Activated CD4-positive, alpha-beta memory T cell treated with anti-CD3 and anti-CD28 coated beads, Interleukin-2, amount 10 ng/mL, durations not matched to agents 7 days and 5 days (primary cell): ENCODE measurements around the gene MAP3K19. TPM values are rescaled to one million over a fixed set of nuclear protein-coding genes. Genes with fewer than 3 reads are reported as not detected.

Experiments
- CTCF ChIA-PET: fragments of 350-600 bp; sonication (Branson Sonifier 250); formaldehyde crosslinking; loops from one replicate; lab custom pipeline; 2021; ENCODE audit warnings: antibody characterized with exemption, inconsistent platforms; lab: Charles Lee
- POLR2A ChIA-PET: fragments of 350-600 bp; sonication (Branson Sonifier 250); formaldehyde crosslinking; loops from one replicate; lab custom pipeline; 2021; ENCODE audit warnings: antibody characterized with exemption; lab: Charles Lee
- DNase-seq: peaks from one replicate; pipeline ENCODE4 v3.0.0-alpha.2; 2020
- H3K27ac Mint-ChIP-seq: one replicate; pipeline ENCODE4 v1.8.0; 2021; ENCODE audit warnings: mild to moderate bottlenecking, mixed read lengths
- H3K27me3 Mint-ChIP-seq: one replicate; pipeline ENCODE4 v1.8.0; 2021; ENCODE audit warnings: mixed read lengths
- H3K36me3 Mint-ChIP-seq: one replicate; pipeline ENCODE4 v1.8.0; 2021; ENCODE audit warnings: low read depth, mixed read lengths
- H3K4me1 Mint-ChIP-seq: one replicate; pipeline ENCODE4 v1.8.0; 2021; ENCODE audit warnings: mixed read lengths
- H3K4me3 Mint-ChIP-seq: one replicate; pipeline ENCODE4 v1.8.0; 2021; ENCODE audit warnings: mild to moderate bottlenecking, mixed read lengths
- H3K9me3 Mint-ChIP-seq: one replicate; pipeline ENCODE4 v1.8.0; 2021; ENCODE audit warnings: mixed read lengths
- total RNA-seq, 2 experiments: library from RNA; stranded (reverse); gene quantifications; one replicate each; pipeline ENCODE4 v1.2.3, GENCODE V29; 2021

Gene MAP3K19
- total RNA-seq, 2 experiments from 2014 or later: not detected

- no peaks in the 10 kb centered on the region for H3K9me3 Mint-ChIP-seq
- no peaks in the 10 kb centered on the region for H3K27me3 Mint-ChIP-seq
- ChIA-PET POLR2A (interaction anchor here (2.4 kb wide), 1 partner anchor 16 kb away, joined by 8 read pairs; the partner anchor contains the start of gene CCNT2), CTCF (no interaction called here)
- no peak overlapping the region for H3K4me3 Mint-ChIP-seq
- peaks cover 43% of the 10 kb centered on the region for H3K36me3 Mint-ChIP-seq
- no peak for DNase-seq
- H3K27ac Mint-ChIP-seq: no peak overlapping the region
- H3K4me1 Mint-ChIP-seq: peaks cover 50% of the 10 kb centered on the region
Observed at GRCh38 chr2:134934150-134934549, 113.1 kb downstream of the MAP3K19 start.

DNA sequence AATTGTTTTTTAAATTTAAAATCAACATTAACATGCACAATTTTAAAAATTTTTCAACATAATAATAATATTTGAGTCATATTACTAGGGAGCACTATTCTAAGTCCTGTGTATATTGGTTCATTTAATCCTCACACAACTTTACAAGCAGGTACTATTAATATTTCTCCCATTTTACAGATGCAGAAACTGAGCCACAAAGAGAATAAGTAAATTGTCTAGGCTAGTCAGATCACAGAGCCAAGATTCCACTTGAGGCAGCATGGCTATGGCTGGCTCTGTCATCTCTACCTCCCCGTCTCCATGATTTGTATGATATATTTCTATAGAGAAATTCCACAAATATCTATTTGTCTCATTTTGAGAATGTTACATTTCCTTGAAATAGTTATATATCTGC lies 113.5 kb downstream of the MAP3K19 start:
- H3K9me3 Mint-ChIP-seq: no peaks in the 10 kb centered on the region
- no peak overlapping the region for H3K27ac Mint-ChIP-seq
- H3K27me3 Mint-ChIP-seq: no peaks in the 10 kb centered on the region
- H3K36me3 Mint-ChIP-seq: peaks cover 41% of the 10 kb centered on the region
- DNase-seq: no peak
- POLR2A ChIA-PET: interaction anchor here (2.4 kb wide), 1 partner anchor 16 kb away, joined by 8 read pairs; the partner anchor contains the start of gene CCNT2
- peaks cover 49% of the 10 kb centered on the region for H3K4me1 Mint-ChIP-seq
- CTCF ChIA-PET: no interaction called here
- no peak overlapping the region for H3K4me3 Mint-ChIP-seq

GRCh38 chr2:134932864-134933526 lies 114.3 kb downstream of the MAP3K19 start:
- ChIA-PET POLR2A (no interaction called here), CTCF (no interaction called here)
- Mint-ChIP-seq H3K27me3 (no peaks in the 10 kb centered on the region), H3K4me3 (no peak overlapping the region), H3K27ac (no peak overlapping the region), H3K4me1 (peaks cover 43% of the 10 kb centered on the region), H3K36me3 (peaks cover 37% of the 10 kb centered on the region), H3K9me3 (no peaks in the 10 kb centered on the region)
- no peak for DNase-seq

GRCh38 chr2:134927195-134927594 lies 120.1 kb downstream of the MAP3K19 start:
- H3K27ac Mint-ChIP-seq: no peak overlapping the region
- no peak for DNase-seq
- ChIA-PET POLR2A (interaction anchor here (1.0 kb wide), 1 partner anchor 24 kb away, joined by 3 read pairs; no protein-coding TSS in a partner anchor), CTCF (no interaction called here)
- no peaks in the 10 kb centered on the region for H3K9me3 Mint-ChIP-seq
- peaks cover 52% of the 10 kb centered on the region for H3K4me1 Mint-ChIP-seq
- peaks cover 48% of the 10 kb centered on the region for H3K36me3 Mint-ChIP-seq
- no peak overlapping the region for H3K4me3 Mint-ChIP-seq
- H3K27me3 Mint-ChIP-seq: no peaks in the 10 kb centered on the region

DNA sequence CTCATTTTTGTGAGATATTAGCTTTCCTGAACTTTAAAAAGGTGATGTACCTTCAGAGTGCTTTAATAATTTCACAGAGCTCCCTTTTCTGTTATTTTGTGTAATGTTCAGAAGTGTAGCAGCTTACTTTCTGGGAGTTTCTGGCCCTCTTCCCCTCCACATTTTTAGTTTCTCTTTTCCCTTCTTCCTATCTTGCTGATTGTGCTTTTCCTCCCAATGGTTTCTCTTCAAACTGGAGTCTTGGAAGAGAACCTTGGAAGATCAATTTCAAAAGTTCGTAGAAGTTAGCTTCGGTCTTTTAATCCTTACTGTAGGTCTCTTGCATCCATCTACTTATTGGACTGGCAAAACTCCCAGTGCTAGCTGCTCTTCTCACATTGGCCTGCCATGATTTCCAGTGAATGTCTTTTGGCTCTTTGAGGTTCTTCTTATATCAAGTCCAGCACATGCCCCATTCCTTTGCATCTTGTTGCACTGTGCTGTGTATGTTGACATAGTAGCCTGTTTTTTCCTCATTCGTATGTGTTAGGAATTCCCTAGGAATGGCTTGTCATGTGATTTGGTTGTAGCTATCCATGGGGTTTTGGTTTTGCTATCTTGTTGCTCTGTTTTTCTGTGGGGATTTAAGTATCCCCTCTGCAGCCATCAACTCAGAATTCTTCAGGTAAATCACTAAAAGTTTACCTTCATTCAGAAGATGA lies 120.9 kb downstream of the MAP3K19 start:
- Mint-ChIP-seq H3K36me3 (peaks cover 47% of the 10 kb centered on the region), H3K4me3 (no peak overlapping the region)

GRCh38 chr2:134924912-134925311 lies 122.3 kb downstream of the MAP3K19 start:
- no peak for DNase-seq
- no peak overlapping the region for H3K27ac Mint-ChIP-seq
- no peaks in the 10 kb centered on the region for H3K27me3 Mint-ChIP-seq
- ChIA-PET POLR2A (no interaction called here), CTCF (no interaction called here)
- H3K36me3 Mint-ChIP-seq: peaks cover 45% of the 10 kb centered on the region
- no peaks in the 10 kb centered on the region for H3K9me3 Mint-ChIP-seq
- peaks cover 51% of the 10 kb centered on the region for H3K4me1 Mint-ChIP-seq
- no peak overlapping the region for H3K4me3 Mint-ChIP-seq

More for the DNA sequence above, 120.9 kb downstream of the MAP3K19 start:
- H3K4me1 Mint-ChIP-seq: peaks cover 53% of the 10 kb centered on the region
- H3K9me3 Mint-ChIP-seq: no peaks in the 10 kb centered on the region
- ChIA-PET CTCF (no interaction called here), POLR2A (interaction anchor here (1.0 to 1.2 kb wide), 2 partner anchors 18 to 25 kb away, joined by 3 read pairs; no protein-coding TSS in a partner anchor)
- DNase-seq: no peak
- no peaks in the 10 kb centered on the region for H3K27me3 Mint-ChIP-seq
- no peak overlapping the region for H3K27ac Mint-ChIP-seq

DNA sequence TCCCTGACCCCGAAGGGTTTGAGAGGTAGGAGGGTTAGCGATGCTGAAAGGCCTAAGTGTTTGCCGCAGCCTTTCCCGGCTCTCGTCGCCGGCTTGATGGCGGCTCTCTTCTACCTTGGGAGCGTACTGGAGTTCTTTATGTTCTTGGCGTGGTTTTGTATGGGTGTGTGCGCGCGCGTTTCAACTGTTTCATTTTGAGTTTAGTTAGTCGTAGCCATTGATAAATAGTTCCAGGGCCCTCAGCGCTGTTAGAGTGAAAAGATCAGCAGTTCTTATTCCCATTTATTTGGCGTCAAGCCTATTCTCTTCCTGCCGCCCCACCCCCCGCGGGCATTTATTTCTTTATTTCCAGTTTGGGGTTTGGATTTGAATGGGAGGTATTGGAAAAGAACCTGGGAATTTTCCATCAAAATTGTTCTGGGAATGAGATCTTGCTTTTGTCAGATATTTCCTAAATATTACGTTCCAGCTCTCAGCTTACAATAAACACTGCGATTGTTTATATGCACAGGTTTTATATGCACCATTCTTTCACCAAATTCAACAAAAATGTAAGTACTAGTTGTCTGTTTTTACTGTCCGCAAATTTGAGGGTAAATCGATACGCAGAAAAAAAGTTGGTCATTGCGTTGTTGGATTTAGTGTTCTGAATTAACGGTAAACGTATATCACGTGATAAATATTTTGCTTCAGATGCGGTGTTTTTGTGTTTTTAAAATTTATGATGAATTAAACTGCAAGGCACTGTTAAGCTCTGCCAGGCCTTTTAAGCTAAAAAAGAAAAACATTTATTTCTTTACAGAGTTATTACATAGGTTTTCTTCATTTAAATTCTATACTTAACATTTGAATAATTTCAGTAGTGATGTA lies 127.7 kb downstream of the MAP3K19 start:
- DNase-seq: peak; percentile 63
- ChIA-PET CTCF (no interaction called here), POLR2A (interaction anchor here (0.7 to 2.4 kb wide), 9 partner anchors 15 to 957 kb away, joined by 3 to 13 read pairs (median 4); partner anchors contain the start of genes MCM6, R3HDM1 and ZRANB3)
- Mint-ChIP-seq H3K9me3 (no peaks in the 10 kb centered on the region), H3K4me1 (peaks cover 39% of the 10 kb centered on the region), H3K27me3 (peaks cover 3% of the 10 kb centered on the region), H3K27ac (peak overlapping the region; percentile 95), H3K36me3 (peaks cover 37% of the 10 kb centered on the region), H3K4me3 (peak overlapping the region; percentile 93)

DNA sequence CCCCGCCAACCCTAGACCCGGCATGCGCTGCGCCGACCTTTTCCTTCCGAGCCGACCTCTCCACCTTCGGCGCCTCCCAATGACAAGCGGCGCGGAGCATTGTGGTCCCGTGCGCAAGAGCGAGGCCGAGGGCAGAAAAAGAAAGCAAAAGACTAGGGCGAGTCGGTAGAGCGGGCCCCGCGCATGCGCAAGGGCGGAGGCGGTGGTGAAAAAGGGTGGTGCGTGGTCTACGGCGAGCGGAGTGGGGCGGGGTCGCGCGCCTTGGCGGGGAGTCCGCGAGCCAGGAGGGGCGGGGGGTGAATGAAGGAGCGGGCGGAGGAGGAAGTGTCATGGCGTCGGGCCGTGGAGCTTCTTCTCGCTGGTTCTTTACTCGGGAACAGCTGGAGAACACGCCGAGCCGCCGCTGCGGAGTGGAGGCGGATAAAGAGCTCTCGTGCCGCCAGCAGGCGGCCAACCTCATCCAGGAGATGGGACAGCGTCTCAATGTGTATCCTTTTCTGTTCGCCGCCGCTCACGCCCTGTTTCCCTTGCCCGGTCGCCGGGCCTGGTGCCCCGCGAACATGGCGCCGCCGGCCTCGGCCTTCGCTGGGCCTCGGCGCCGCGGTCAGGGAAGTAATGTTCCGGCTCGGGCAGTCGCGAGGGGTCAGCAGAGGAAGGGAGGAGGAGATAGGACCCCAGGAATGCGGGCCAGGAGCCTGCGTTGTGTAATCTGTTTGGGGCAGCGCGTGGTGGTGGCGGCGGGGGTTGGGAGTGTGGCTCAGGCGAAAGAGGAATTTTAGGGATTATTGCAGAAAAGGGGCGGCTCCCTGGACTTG lies 128.5 kb downstream of the MAP3K19 start, which contains the start of gene CCNT2:
Gene CCNT2, plus strand, starts transcription at position 297 of the 815 bp plus-strand sequence. Its CDS starts 33 bp downstream, at position 330.
- H3K27me3 Mint-ChIP-seq: peaks cover 4% of the 10 kb centered on the region
- H3K4me1 Mint-ChIP-seq: peaks cover 33% of the 10 kb centered on the region
- POLR2A ChIA-PET: interaction anchor here (0.6 to 2.4 kb wide), 13 partner anchors 12 to 958 kb away, joined by 3 to 15 read pairs (median 6); partner anchors contain the start of genes MCM6, R3HDM1, RAB3GAP1 and UBXN4
- H3K9me3 Mint-ChIP-seq: no peaks in the 10 kb centered on the region
- H3K27ac Mint-ChIP-seq: peak within 1 kb of the TSS; percentile 95
- H3K36me3 Mint-ChIP-seq: peaks cover 30% of the 10 kb centered on the region
- CTCF ChIA-PET: interaction anchor here (0.8 to 1.0 kb wide), 2 partner anchors 19 to 822 kb away, joined by 3 to 4 read pairs; partner anchors contain the start of gene UBXN4
- peak within 1 kb of the TSS; percentile 93 for H3K4me3 Mint-ChIP-seq
- peak; percentile 99 for DNase-seq

GRCh38 chr2:134917888-134918525 lies 129.2 kb downstream of the MAP3K19 start:
- Mint-ChIP-seq H3K4me3 (peak overlapping the region; percentile 93), H3K27me3 (peaks cover 10% of the 10 kb centered on the region), H3K36me3 (peaks cover 26% of the 10 kb centered on the region), H3K4me1 (peaks cover 29% of the 10 kb centered on the region), H3K27ac (peak overlapping the region; percentile 95), H3K9me3 (no peaks in the 10 kb centered on the region)
- DNase-seq: peak; percentile 92
- CTCF ChIA-PET: interaction anchor here (0.8 to 1.2 kb wide), 3 partner anchors 19 to 823 kb away, joined by 3 to 5 read pairs (median 4); partner anchors contain the start of gene UBXN4
- POLR2A ChIA-PET: interaction anchor here (0.6 to 2.4 kb wide), 16 partner anchors 13 to 958 kb away, joined by 3 to 15 read pairs (median 4); partner anchors contain the start of genes MCM6, R3HDM1, RAB3GAP1 and UBXN4

DNA sequence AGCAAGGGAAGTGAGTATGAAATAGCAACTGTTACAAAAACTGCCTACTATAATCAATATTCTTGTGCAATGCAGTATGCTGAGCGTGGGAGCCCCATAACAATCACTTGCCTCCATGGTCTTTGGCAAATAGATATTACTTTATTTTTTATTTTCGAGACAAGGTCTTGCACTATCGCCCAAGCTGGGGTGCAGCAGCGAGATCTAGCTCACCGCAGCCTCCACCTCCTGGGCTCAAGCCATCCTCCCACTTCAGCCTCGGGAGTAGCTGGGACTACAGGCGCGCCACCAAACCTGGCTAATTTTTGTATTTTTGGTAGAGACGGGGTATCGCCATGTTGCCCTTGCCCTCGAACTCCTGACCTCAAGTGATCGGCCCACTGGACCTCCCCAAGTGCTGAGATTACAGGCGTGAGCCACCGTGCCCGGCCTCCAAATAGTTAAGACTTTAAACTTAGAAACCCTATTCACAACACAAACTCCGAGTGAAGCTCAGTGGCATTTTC lies 129.8 kb downstream of the MAP3K19 start:
- ChIA-PET POLR2A (interaction anchor here (0.6 to 2.4 kb wide), 13 partner anchors 13 to 825 kb away, joined by 3 to 15 read pairs (median 6); partner anchors contain the start of genes R3HDM1, RAB3GAP1, UBXN4 and ZRANB3), CTCF (interaction anchor here (1.0 to 1.2 kb wide), 2 partner anchors 18 to 466 kb away, joined by 3 to 5 read pairs; no protein-coding TSS in a partner anchor)
- DNase-seq: peak; percentile 21
- Mint-ChIP-seq H3K9me3 (no peaks in the 10 kb centered on the region), H3K36me3 (peaks cover 21% of the 10 kb centered on the region), H3K4me3 (peak overlapping the region; percentile 93), H3K4me1 (peaks cover 24% of the 10 kb centered on the region), H3K27ac (peak overlapping the region; percentile 95), H3K27me3 (peaks cover 11% of the 10 kb centered on the region)
